ENCODE data around the gene CEP55. TPM values are rescaled to one million over a fixed set of nuclear protein-coding genes. Genes with fewer than 3 reads are reported as not detected.
A peak's percentile ranks its signal among the peaks of the same experiment; 100 is the strongest.
"Not testable (repeated sequence)": the region's sequence is repeated elsewhere in the genome, so short reads cannot be mapped to it uniquely, and the experiment has no call there.

The CEP55 gene
- total RNA-seq, 2 experiments from 2014 or later = 0.16 to 0.17 TPM

DNA sequence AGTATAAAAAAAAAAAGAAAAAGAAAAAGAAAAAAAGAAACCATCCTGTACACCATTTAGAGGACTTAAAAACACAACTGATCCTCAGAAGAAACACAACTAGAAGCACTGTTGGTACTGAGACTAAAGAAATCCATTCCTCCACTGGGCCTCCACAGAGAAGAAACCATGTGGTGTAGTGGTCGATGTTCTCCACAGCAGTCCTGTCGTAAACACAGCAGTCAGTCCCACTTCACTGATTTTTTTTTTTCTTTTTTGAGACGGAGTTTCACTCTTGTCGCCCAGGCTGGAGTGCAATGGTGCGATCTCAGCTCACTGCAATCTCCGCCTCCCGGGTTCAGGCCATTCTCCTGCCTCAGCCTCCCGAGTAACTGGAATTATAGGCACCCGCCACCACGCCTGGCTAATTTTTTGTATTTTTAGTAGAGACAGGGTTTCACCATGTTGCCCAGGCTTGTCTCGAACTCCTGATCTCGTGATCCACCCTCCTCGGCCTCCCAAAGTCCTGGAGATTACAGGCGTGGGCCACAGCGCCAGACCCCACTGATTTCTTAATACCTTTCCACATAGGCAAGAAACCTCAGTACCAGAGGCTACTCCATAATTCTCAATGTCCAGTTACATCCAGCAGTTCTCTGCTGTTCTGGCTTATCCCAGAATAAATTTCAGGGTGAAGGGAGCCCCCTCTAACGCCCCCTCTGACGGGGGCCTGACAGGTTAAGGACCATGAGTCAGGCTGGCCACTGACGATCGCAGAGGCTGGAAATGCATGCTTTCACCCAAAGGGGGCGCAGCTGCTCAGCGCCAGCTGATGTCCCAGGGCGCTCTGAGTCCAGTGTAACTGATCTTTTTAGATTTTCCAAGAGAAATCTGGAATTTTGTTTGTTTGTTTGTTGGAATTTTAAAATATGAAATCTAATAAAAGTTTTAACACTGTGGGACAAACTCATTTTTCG, 45.3 kb downstream of the CEP55 start:
- ATAC-seq (ENCODE audit: poor library complexity) (no peak), DNase-seq (peak in 6 of 14 experiments; percentile 4 to 42 (median 16))
- Histone ChIP-seq H3K4me1 (ENCODE audit: insufficient read depth, low read length) (peaks cover 7% of the 10 kb centered on the region), H3K27me3 (ENCODE audit: control insufficient read depth in 1 of 2, insufficient read depth in 2 of 2, low read length in 2 of 2) (no peaks in the 10 kb centered on the region), H3K27ac (ENCODE audit: low read depth in 1 of 2, low read length in 2 of 2) (no peak overlapping the region), H3K9me3 (ENCODE audit: control insufficient read depth in 1 of 2, insufficient read depth in 1 of 2, low read length in 2 of 2) (no peaks in the 10 kb centered on the region), H3K36me3 (ENCODE audit: insufficient read depth, low read length) (no peaks in the 10 kb centered on the region), H3K4me3 (ENCODE audit: low read length) (no peak overlapping the region)
- Mint-ChIP-seq H3K36me3 (ENCODE audit: low read depth) (no peaks in the 10 kb centered on the region), H3K27me3 (peaks cover 24% of the 10 kb centered on the region), H3K27ac (no peak overlapping the region), H3K9me3 (no peaks in the 10 kb centered on the region), H3K4me1 (ENCODE audit: low read depth) (no peaks in the 10 kb centered on the region), H3K4me3 (no peak overlapping the region)
- TF ChIP-seq CTCF (IDR thresholded peaks at IDR 0.05) = peak; percentile 36
- ChIA-PET POLR2A (no interaction called here), CTCF (no interaction called here)
- intact Hi-C loops (cut with DNase I, micrococcal nuclease) = no loop called here

DNA sequence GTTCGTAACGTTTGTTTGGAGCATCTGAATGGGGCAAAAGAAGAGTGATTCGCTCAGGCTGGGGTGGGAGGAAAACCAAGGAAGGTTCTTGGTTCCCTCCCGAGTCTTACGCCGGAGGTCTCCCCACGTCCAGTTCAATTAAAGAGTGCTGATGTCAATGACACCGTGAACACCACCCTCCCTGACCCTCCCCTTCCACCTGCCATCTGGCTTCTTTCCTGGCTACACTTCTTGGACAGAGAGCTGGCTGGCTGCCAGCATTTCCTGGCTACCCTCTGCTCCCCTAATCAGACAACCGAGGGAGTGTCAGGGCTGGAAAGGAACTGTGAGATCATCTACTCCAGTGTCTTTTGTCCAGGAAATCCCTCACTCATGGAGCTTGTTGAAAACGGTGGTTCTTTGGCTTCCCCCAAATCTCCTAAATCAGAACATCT, 46.0 kb downstream of the CEP55 start:
- ChIA-PET CTCF (no interaction called here), POLR2A (no interaction called here)
- peak; percentile 7 for TF ChIP-seq CTCF (IDR thresholded peaks at IDR 0.05)
- H3K27ac Mint-ChIP-seq = no peak overlapping the region
- Histone ChIP-seq H3K36me3 (ENCODE audit: insufficient read depth, low read length) (no peaks in the 10 kb centered on the region), H3K9me3 (ENCODE audit: control insufficient read depth in 1 of 2, insufficient read depth in 1 of 2, low read length in 2 of 2) (no peaks in the 10 kb centered on the region), H3K4me1 (ENCODE audit: insufficient read depth, low read length) (peaks cover 7% of the 10 kb centered on the region), H3K27ac (ENCODE audit: low read depth in 1 of 2, low read length in 2 of 2) (no peak overlapping the region), H3K4me3 (ENCODE audit: low read length) (no peak overlapping the region), H3K27me3 (ENCODE audit: control insufficient read depth in 1 of 2, insufficient read depth in 2 of 2, low read length in 2 of 2) (peaks cover 0 to 2% of the 10 kb centered on the region in 2 experiments)
- no peaks in the 10 kb centered on the region for H3K9me3 Mint-ChIP-seq
- peaks cover 23% of the 10 kb centered on the region for H3K27me3 Mint-ChIP-seq
- H3K36me3 Mint-ChIP-seq (ENCODE audit: low read depth) = no peaks in the 10 kb centered on the region
- DNase-seq = no peak
- H3K4me3 Mint-ChIP-seq = no peak overlapping the region
- intact Hi-C loops (cut with DNase I, micrococcal nuclease) = no loop called here
- no peaks in the 10 kb centered on the region for H3K4me1 Mint-ChIP-seq (ENCODE audit: low read depth)
- ATAC-seq (ENCODE audit: poor library complexity) = no peak

DNA sequence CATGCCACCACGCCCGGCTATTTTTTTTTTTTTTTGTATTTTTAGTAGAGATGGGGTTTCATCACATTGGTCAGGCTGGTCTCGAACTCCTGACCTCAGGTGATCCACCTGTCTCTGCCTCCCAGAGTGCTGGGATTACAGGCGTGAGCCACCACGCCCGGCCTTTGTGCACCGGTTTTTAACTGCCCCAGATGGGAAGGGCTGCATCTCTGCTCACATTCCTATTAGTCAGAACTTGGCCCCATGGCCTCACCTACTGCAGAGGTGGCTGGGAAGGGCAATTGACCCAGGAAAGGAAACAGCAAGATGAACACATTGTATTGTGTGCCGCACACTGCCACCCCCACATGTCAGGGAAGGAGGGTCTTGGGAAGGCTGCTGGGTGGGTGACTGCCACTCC, 50.6 kb downstream of the CEP55 start:
- POLR2A ChIA-PET; H3K27ac ChIP-seq (ENCODE audit: low read depth in 1 of 2, low read length in 2 of 2); DNase-seq; H3K4me3 ChIP-seq (ENCODE audit: low read length); H3K36me3 Mint-ChIP-seq (ENCODE audit: low read depth); H3K9me3 ChIP-seq (ENCODE audit: control insufficient read depth in 1 of 2, insufficient read depth in 1 of 2, low read length in 2 of 2); H3K27me3 ChIP-seq (ENCODE audit: control insufficient read depth in 1 of 2, insufficient read depth in 2 of 2, low read length in 2 of 2); H3K36me3 ChIP-seq (ENCODE audit: insufficient read depth, low read length); ATAC-seq (ENCODE audit: poor library complexity); H3K27ac Mint-ChIP-seq; H3K4me3 Mint-ChIP-seq; H3K4me1 Mint-ChIP-seq (ENCODE audit: low read depth); H3K27me3 Mint-ChIP-seq; intact Hi-C loops (cut with DNase I, micrococcal nuclease); H3K9me3 Mint-ChIP-seq; CTCF ChIA-PET; H3K4me1 ChIP-seq (ENCODE audit: insufficient read depth, low read length): not testable (repeated sequence)
